Thyroid gland (tissue), 4 donors: ENCODE data around the gene EEF1A2. TPM values are rescaled to one million over a fixed set of nuclear protein-coding genes. Genes with fewer than 3 reads are reported as not detected.

ENCODE experiments used
- DNase-seq, 2 donors: peaks; one replicate each; pipeline ENCODE4 v3.0.0-alpha.2; 2019
- H3K27ac ChIP-seq, 3 donors: fragments of 200-600 bp; sonication (generic); 1 replicate in 2 of 3; 2 replicates in 1 of 3; pipeline ENCODE4 v1.5.1; 2016 to 2019; ENCODE audit warnings: mild to moderate bottlenecking in 1 of 3, moderate library complexity in 1 of 3
- H3K27me3 ChIP-seq: fragments of 200-600 bp; sonication (generic); one replicate; pipeline ENCODE4 v1.5.1; 2019
- H3K36me3 ChIP-seq, 2 donors: fragments of 200-600 bp; sonication (generic); one replicate each; pipeline ENCODE4 v1.5.1; 2016 to 2019
- H3K4me1 ChIP-seq, 2 donors: fragments of 200-600 bp; sonication (generic); one replicate each; pipeline ENCODE4 v1.5.1; 2017 to 2019
- H3K4me3 ChIP-seq, 3 donors: fragments of 200-600 bp; sonication (generic); replicated peaks in 1 of 3; 1 replicate in 2 of 3; 2 replicates in 1 of 3; pipeline ENCODE4 v1.5.1; 2016; ENCODE audit warnings: mild to moderate bottlenecking in 1 of 3
- H3K9me3 ChIP-seq: fragments of 200-600 bp; sonication (generic); one replicate; pipeline ENCODE4 v1.5.1; 2017
- CTCF ChIP-seq, 6 experiments: fragments of 200-600 bp in 3 of 6; fragments of 450-650 bp in 3 of 6; sonication (generic) in 3 of 6; IDR thresholded peaks; one replicate each; pipeline ENCODE4 v1.5.1; 2016 to 2019; ENCODE audit warnings: antibody characterized with exemption in 6 of 6, mild to moderate bottlenecking in 2 of 6, inconsistent platforms in 1 of 6, moderate library complexity in 1 of 6
- POLR2A ChIP-seq, 2 donors: fragments of 450-650 bp; IDR thresholded peaks; one replicate each; pipeline ENCODE4 v1.6.1; 2017; ENCODE audit warnings: antibody characterized with exemption in 2 of 2, mild to moderate bottlenecking in 2 of 2, moderate library complexity in 1 of 2
- WGBS, 2 donors: methylation state at CpG; one replicate each; pipeline ENCODE4 v1.1.5; 2017; 5-methylcytosine and 5-hydroxymethylcytosine counted together
- intact Hi-C: fragments of 100-400 bp; cut with DNase I; formaldehyde crosslinking; loops from one replicate; pipeline ENCODE4 v1.15.1; 2023
- total RNA-seq, 4 donors: library from RNA; depleted of rRNA; stranded (reverse); fragments of >200 nt; gene quantifications; one replicate each; pipeline ENCODE4 v1.2.3, GENCODE V29; 2016

Gene EEF1A2
- total RNA-seq, 4 donors from 2014 or later = 0.22 to 2.0 (median 1.3) TPM

- intact Hi-C loops = no loop called here
- 73 to 79% methylated on average over 9 to 12 of the region's 12 CpGs for WGBS, 2 donors
- no peaks in the 10 kb centered on the region for H3K9me3 ChIP-seq
- no peaks in the 10 kb centered on the region for H3K36me3 ChIP-seq
- H3K27me3 ChIP-seq = peaks cover 13% of the 10 kb centered on the region
- no peaks in the 10 kb centered on the region for H3K4me1 ChIP-seq
- DNase-seq = no peak
- H3K4me3 ChIP-seq = no peak overlapping the region
- H3K27ac ChIP-seq = no peak overlapping the region
- TF ChIP-seq POLR2A (IDR thresholded peaks at IDR 0.05) (no peak), CTCF (IDR thresholded peaks at IDR 0.05) (no peak)
Observed at GRCh38 chr20:63468421-63468820, 30.5 kb downstream of the EEF1A2 start.

DNA sequence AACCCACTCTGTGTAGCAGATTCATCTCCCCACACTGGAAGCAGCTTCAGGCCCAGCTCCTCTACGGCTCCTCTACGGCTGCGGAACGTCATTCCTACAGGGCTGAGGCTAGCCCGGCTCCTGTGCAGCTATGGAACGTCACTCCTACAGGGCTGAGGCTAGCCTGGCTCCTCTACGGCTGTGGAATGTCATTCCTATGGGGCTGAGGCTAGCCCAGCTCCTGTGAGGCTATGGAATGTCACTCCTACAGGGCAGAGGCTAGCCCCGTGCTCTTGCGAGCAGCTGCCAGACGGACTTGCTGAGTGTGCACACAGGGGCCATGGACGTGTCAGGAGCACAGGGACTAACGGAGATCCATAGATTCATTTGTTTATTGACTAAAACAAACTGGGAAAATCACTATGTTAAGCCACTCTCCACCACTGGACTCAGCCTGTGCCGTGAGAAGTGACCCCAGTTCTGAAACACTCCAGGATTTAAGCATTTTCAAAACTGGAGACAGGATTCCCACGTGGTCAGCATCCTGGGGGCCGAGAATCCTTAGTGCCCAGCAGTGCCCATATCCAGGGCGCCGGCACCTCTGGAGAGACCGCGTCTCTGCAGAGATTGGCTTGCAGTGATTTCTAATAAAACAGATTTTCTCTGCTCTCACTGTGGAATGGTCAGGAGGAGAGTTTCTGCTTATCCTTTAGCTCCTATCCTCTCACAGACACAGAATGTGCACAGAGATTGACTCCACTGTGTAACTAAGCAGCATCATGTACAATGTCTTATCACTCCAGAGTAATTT lies 31.4 kb downstream of the EEF1A2 start:
- Histone ChIP-seq H3K4me1 (no peaks in the 10 kb centered on the region), H3K27me3 (peaks cover 13% of the 10 kb centered on the region), H3K9me3 (no peaks in the 10 kb centered on the region), H3K27ac (no peak overlapping the region), H3K36me3 (no peaks in the 10 kb centered on the region), H3K4me3 (no peak overlapping the region)
- no peak for TF ChIP-seq POLR2A (IDR thresholded peaks at IDR 0.05)
- TF ChIP-seq CTCF (IDR thresholded peaks at IDR 0.05) = no peak
- 70 to 73% methylated on average over 16 of the region's 19 CpGs for WGBS, 2 donors
- no peak for DNase-seq
- intact Hi-C loops = no loop called here

GRCh38 chr20:63466861-63467260 lies 32.0 kb downstream of the EEF1A2 start:
- no peak overlapping the region for H3K4me3 ChIP-seq
- intact Hi-C loops = no loop called here
- H3K27ac ChIP-seq = no peak overlapping the region
- peaks cover 9% of the 10 kb centered on the region for H3K27me3 ChIP-seq
- TF ChIP-seq CTCF (IDR thresholded peaks at IDR 0.05) = no peak
- no peak for DNase-seq
- 82 to 85% methylated on average over 13 to 17 of the region's 17 CpGs for WGBS, 2 donors
- no peaks in the 10 kb centered on the region for H3K9me3 ChIP-seq
- H3K36me3 ChIP-seq = no peaks in the 10 kb centered on the region
- no peaks in the 10 kb centered on the region for H3K4me1 ChIP-seq

- Histone ChIP-seq H3K9me3 (no peaks in the 10 kb centered on the region), H3K4me1 (no peaks in the 10 kb centered on the region), H3K4me3 (no peak overlapping the region), H3K27ac (no peak overlapping the region), H3K27me3 (peaks cover 3% of the 10 kb centered on the region), H3K36me3 (no peaks in the 10 kb centered on the region)
- WGBS, 2 donors = 84% methylated on average over 29 to 43 of the region's 55 CpGs
- TF ChIP-seq CTCF (IDR thresholded peaks at IDR 0.05) (no peak), POLR2A (IDR thresholded peaks at IDR 0.05) (no peak)
- DNase-seq = no peak
- intact Hi-C loops = no loop called here
Observed at GRCh38 chr20:63466250-63466825, 32.5 kb downstream of the EEF1A2 start.
